22Rv1 (cell line): ENCODE data around the gene NOTCH1.

ENCODE experiments used
- CTCF ChIP-seq: fragments of 450-650 bp; IDR thresholded peaks from 2 replicates; pipeline ENCODE4 v1.5.1; 2017; ENCODE audit warnings: mild to moderate bottlenecking
- ZFX ChIP-seq: fragments of 450-650 bp; IDR thresholded peaks from 2 replicates; pipeline ENCODE4 v1.6.1; 2017; ENCODE audit warnings: antibody characterized with exemption, borderline replicate concordance

- no peak for TF ChIP-seq CTCF
- no peak for TF ChIP-seq ZFX
Measured at GRCh38 chr9:136564379-136564988, 18.6 kb upstream of the NOTCH1 start.
